ENCODE data around the gene EIF4E2. TPM values are rescaled to one million over a fixed set of nuclear protein-coding genes. Genes with fewer than 3 reads are reported as not detected.

Gene EIF4E2
- total and polyA plus RNA-seq, 2 of the 13 experiments (the other 11 are each of a cell fraction or from before 2014, with no cell fraction given), result 25.0 to 101 TPM

GRCh38 chr2:232550354-232551249 is at the start of gene EIF4E2, which contains the start of gene TIGD1 (continued):
- TF ChIP-seq NFAT5 (CRISPR knock-in tag; IDR thresholded peaks at IDR 0.05) (peak; percentile 98), ZNF432 (CRISPR knock-in tag; IDR thresholded peaks at IDR 0.05; ENCODE audit: borderline replicate concordance) (peak; percentile 89; the same call in 1 of the 2 replicates), E2F1 (CRISPR knock-in tag; IDR thresholded peaks at IDR 0.05) (peak; percentile 84), ZNF318 (CRISPR knock-in tag; IDR thresholded peaks at IDR 0.05) (no peak; the same call in 1 of the 2 replicates), SIX4 (CRISPR knock-in tag; IDR thresholded peaks at IDR 0.05) (peak; percentile 77), ZNF761 (CRISPR knock-in tag; conservative IDR thresholded peaks at IDR 0.05) (peak; percentile 99), FOXK1 (CRISPR knock-in tag; IDR thresholded peaks at IDR 0.05; ENCODE audit: borderline replicate concordance, low read depth) (peak; percentile 93), ZKSCAN8 (CRISPR knock-in tag; IDR thresholded peaks at IDR 0.05; ENCODE audit: borderline replicate concordance) (peak; percentile 94), ATF1 (CRISPR knock-in tag; IDR thresholded peaks at IDR 0.05) (peak; percentile 78; the same call in 1 of the 2 replicates), POLR2G (IDR thresholded peaks at IDR 0.05; ENCODE audit: low read depth, low read length) (peak; percentile 96), SPEN (CRISPR knock-in tag; IDR thresholded peaks at IDR 0.05; ENCODE audit: low read depth) (peak; percentile 100), ZNF20 (CRISPR knock-in tag; IDR thresholded peaks at IDR 0.05) (peak; percentile 85; the same call in 1 of the 2 replicates), ZNF367 (CRISPR knock-in tag; IDR thresholded peaks at IDR 0.05; ENCODE audit: borderline replicate concordance) (no peak; the same call in 1 of the 2 replicates)

Data from HepG2 (cell line).